NT2/D1 (cell line): ENCODE data around the gene KCNQ5.

Experiments used
- DNase-seq: peaks from one replicate; pipeline ENCODE4 v3.0.0-alpha.2; 2011; ENCODE audit warnings: low read depth, low spot score
- H3K27me3 ChIP-seq: 2 replicates; pipeline ENCODE4 v1.6.0; 2011; ENCODE audit warnings: mild to moderate bottlenecking; ENCODE audit not compliant: insufficient read length, insufficient read depth
- H3K36me3 ChIP-seq: 2 replicates; pipeline ENCODE4 v1.6.1; 2011; ENCODE audit warnings: mild to moderate bottlenecking, low read length, mixed read lengths; ENCODE audit not compliant: insufficient read depth, insufficient read length
- H3K4me1 ChIP-seq: 2 replicates; pipeline ENCODE4 v1.5.1; 2011; ENCODE audit not compliant: insufficient read depth, insufficient read length
- H3K4me3 ChIP-seq: 2 replicates; pipeline ENCODE4 v1.5.1; 2011; ENCODE audit warnings: low read depth; ENCODE audit not compliant: insufficient read length
- H3K9ac ChIP-seq: 2 replicates; pipeline ENCODE4 v1.6.0; 2011; ENCODE audit warnings: low read depth; ENCODE audit not compliant: insufficient read length
- H3K9me3 ChIP-seq: 2 replicates; pipeline ENCODE4 v1.5.1; 2011; ENCODE audit warnings: mild to moderate bottlenecking, low read length; ENCODE audit not compliant: insufficient read depth
- SUZ12 ChIP-seq: IDR thresholded peaks from 2 replicates; pipeline ENCODE4 v1.6.1; 2011; ENCODE audit not compliant: insufficient read length, insufficient read depth; ENCODE audit errors: extremely low read depth
- YY1 ChIP-seq: IDR thresholded peaks from 2 replicates; pipeline ENCODE4 v1.6.1; 2011; ENCODE audit not compliant: insufficient read length, insufficient read depth
- ZNF274 ChIP-seq: IDR thresholded peaks from 2 replicates; pipeline ENCODE4 v1.6.1; 2011; ENCODE audit warnings: mild to moderate bottlenecking, low read depth, low read length

KCNQ5 gene

GRCh38 chr6:72950114-72950860 is 328.4 kb downstream of the KCNQ5 start:
- H3K4me1 ChIP-seq: no peaks in the 10 kb centered on the region
- no peak overlapping the region for H3K4me3 ChIP-seq
- H3K9me3 ChIP-seq: no peaks in the 10 kb centered on the region
- no peak overlapping the region for H3K9ac ChIP-seq
- no peaks in the 10 kb centered on the region for H3K36me3 ChIP-seq
- DNase-seq: no peak
- no peaks in the 10 kb centered on the region for H3K27me3 ChIP-seq
- TF ChIP-seq YY1 (no peak), SUZ12 (no peak), ZNF274 (no peak)

- H3K4me1 ChIP-seq: no peaks in the 10 kb centered on the region
- no peaks in the 10 kb centered on the region for H3K9me3 ChIP-seq
- H3K9ac ChIP-seq: no peak overlapping the region
- no peak overlapping the region for H3K4me3 ChIP-seq
- H3K36me3 ChIP-seq: no peaks in the 10 kb centered on the region
- no peak for DNase-seq
- no peaks in the 10 kb centered on the region for H3K27me3 ChIP-seq
- no peak for TF ChIP-seq SUZ12
- TF ChIP-seq ZNF274: no peak
- no peak for TF ChIP-seq YY1
Observed at GRCh38 chr6:72952808-72953630, 331.2 kb downstream of the KCNQ5 start.

GRCh38 chr6:72953971-72954381 is 332.1 kb downstream of the KCNQ5 start:
- no peak for TF ChIP-seq ZNF274
- no peak for TF ChIP-seq YY1
- no peak for TF ChIP-seq SUZ12
- DNase-seq: no peak
- Histone ChIP-seq H3K4me1 (no peaks in the 10 kb centered on the region), H3K9ac (no peak overlapping the region), H3K36me3 (no peaks in the 10 kb centered on the region), H3K4me3 (no peak overlapping the region), H3K9me3 (no peaks in the 10 kb centered on the region), H3K27me3 (no peaks in the 10 kb centered on the region)

- no peak for TF ChIP-seq SUZ12
- no peak for TF ChIP-seq YY1
- TF ChIP-seq ZNF274: no peak
- Histone ChIP-seq H3K4me3 (no peak overlapping the region), H3K9ac (no peak overlapping the region), H3K9me3 (no peaks in the 10 kb centered on the region), H3K36me3 (no peaks in the 10 kb centered on the region), H3K4me1 (no peaks in the 10 kb centered on the region), H3K27me3 (no peaks in the 10 kb centered on the region)
- no peak for DNase-seq
Observed at GRCh38 chr6:72954716-72955115, 332.9 kb downstream of the KCNQ5 start.

GRCh38 chr6:72955666-72956065 is 333.8 kb downstream of the KCNQ5 start:
- H3K4me1 ChIP-seq: no peaks in the 10 kb centered on the region
- H3K36me3 ChIP-seq: no peaks in the 10 kb centered on the region
- H3K9ac ChIP-seq: no peak overlapping the region
- no peak for TF ChIP-seq YY1
- no peak for TF ChIP-seq ZNF274
- no peak for TF ChIP-seq SUZ12
- H3K9me3 ChIP-seq: no peaks in the 10 kb centered on the region
- H3K27me3 ChIP-seq: no peaks in the 10 kb centered on the region
- no peak for DNase-seq
- H3K4me3 ChIP-seq: no peak overlapping the region

GRCh38 chr6:72956272-72956671 is 334.4 kb downstream of the KCNQ5 start:
- DNase-seq: no peak
- TF ChIP-seq SUZ12: no peak
- TF ChIP-seq ZNF274: no peak
- TF ChIP-seq YY1: no peak
- H3K36me3 ChIP-seq: no peaks in the 10 kb centered on the region
- no peaks in the 10 kb centered on the region for H3K9me3 ChIP-seq
- no peaks in the 10 kb centered on the region for H3K27me3 ChIP-seq
- no peak overlapping the region for H3K9ac ChIP-seq
- H3K4me1 ChIP-seq: no peaks in the 10 kb centered on the region
- no peak overlapping the region for H3K4me3 ChIP-seq

GRCh38 chr6:72959821-72960220 is 338.0 kb downstream of the KCNQ5 start:
- H3K9me3 ChIP-seq: no peaks in the 10 kb centered on the region
- no peak for DNase-seq
- TF ChIP-seq YY1 (no peak), ZNF274 (no peak), SUZ12 (no peak)
- no peaks in the 10 kb centered on the region for H3K4me1 ChIP-seq
- no peak overlapping the region for H3K4me3 ChIP-seq
- no peak overlapping the region for H3K9ac ChIP-seq
- no peaks in the 10 kb centered on the region for H3K36me3 ChIP-seq
- no peaks in the 10 kb centered on the region for H3K27me3 ChIP-seq
